Stimulated activated CD8-positive, alpha-beta memory T cell treated with anti-CD3 and anti-CD28 coated beads, Interleukin-15, amount 100 ng/mL, for 1 hour (primary cell): ENCODE results near the gene SLC6A17.

Experiments
- DNase-seq: peaks from one replicate; pipeline ENCODE4 v3.0.0-alpha.2; 2020; ENCODE audit warnings: low read depth

SLC6A17 gene

GRCh38 chr1:110223127-110223526 lies 72.8 kb downstream of the SLC6A17 start:
- no peak for DNase-seq

- DNase-seq: no peak
Measured at GRCh38 chr1:110223581-110223980, 73.3 kb downstream of the SLC6A17 start.

GRCh38 chr1:110224240-110224995 lies 74.1 kb downstream of the SLC6A17 start:
- DNase-seq: no peak

- DNase-seq: no peak
Measured at GRCh38 chr1:110225212-110225611, 74.9 kb downstream of the SLC6A17 start.

GRCh38 chr1:110225756-110226404 lies 75.6 kb downstream of the SLC6A17 start:
- no peak for DNase-seq

- DNase-seq: no peak
Measured at GRCh38 chr1:110227774-110228173, 77.5 kb downstream of the SLC6A17 start.

- DNase-seq: no peak
Measured at GRCh38 chr1:110228381-110228780, 78.1 kb downstream of the SLC6A17 start.

- no peak for DNase-seq
Measured at GRCh38 chr1:110228869-110229268, 78.6 kb downstream of the SLC6A17 start.

GRCh38 chr1:110229348-110230001 lies 79.2 kb downstream of the SLC6A17 start:
- no peak for DNase-seq

- DNase-seq: no peak
Measured at GRCh38 chr1:110230381-110231199, 80.3 kb downstream of the SLC6A17 start.

- no peak for DNase-seq
Measured at GRCh38 chr1:110233861-110234260, 83.6 kb downstream of the SLC6A17 start.

GRCh38 chr1:110234691-110235090 lies 84.4 kb downstream of the SLC6A17 start:
- no peak for DNase-seq

- no peak for DNase-seq
Measured at GRCh38 chr1:110235181-110235833, 85.0 kb downstream of the SLC6A17 start.

- DNase-seq: no peak
Measured at GRCh38 chr1:110235834-110236682, 85.8 kb downstream of the SLC6A17 start.

GRCh38 chr1:110237386-110238152 lies 87.3 kb downstream of the SLC6A17 start:
- DNase-seq: no peak

GRCh38 chr1:110239441-110240430 lies 89.4 kb downstream of the SLC6A17 start:
- DNase-seq: no peak

- DNase-seq: no peak
Measured at GRCh38 chr1:110240476-110241210, 90.3 kb downstream of the SLC6A17 start.

- DNase-seq: no peak
Measured at GRCh38 chr1:110241516-110241915, 91.2 kb downstream of the SLC6A17 start.
